ENCODE data around the gene RHOT2. TPM values are rescaled to one million over a fixed set of nuclear protein-coding genes. Genes with fewer than 3 reads are reported as not detected.

RHOT2 gene
- total and polyA plus RNA-seq, 7 experiments from 2014 or later = 32.7 to 232 (median 177) TPM

DNA sequence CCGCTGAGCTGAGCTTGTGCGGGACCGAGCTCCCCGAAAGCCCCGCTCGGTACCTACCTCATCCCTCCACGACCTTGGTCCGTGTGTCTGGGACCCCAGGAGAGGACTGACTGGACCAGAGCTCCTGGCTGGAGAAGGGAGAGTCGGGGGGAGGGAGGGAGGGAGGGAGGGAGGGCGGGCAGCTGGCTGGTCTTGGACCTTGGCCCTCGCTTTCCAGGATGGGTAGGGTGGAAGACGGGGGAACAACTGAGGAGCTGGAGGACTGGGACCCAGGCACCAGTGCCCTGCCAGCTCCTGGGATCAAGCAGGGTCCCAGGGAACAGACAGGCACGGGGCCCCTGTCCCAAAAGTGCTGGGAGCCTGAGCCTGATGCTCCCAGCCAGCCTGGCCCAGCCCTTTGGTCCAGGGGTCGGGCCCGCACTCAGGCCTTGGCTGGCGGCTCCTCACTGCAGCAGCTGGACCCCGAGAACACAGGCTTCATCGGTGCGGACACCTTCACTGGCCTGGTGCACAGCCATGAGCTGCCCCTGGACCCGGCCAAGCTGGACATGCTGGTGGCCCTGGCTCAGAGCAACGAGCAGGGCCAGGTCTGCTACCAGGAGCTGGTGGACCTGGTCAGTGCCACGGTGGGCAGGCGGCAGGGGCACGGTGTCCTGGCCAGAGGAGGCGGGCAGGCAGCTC lies 8.1 kb downstream of the RHOT2 start:
- ATAC-seq (no peak), DNase-seq (no peak)
- Histone ChIP-seq H3K4me1 (ENCODE audit: control insufficient read depth in 2 of 2, insufficient read depth in 2 of 2, low read length in 2 of 2) (peaks cover 1 to 4% of the 10 kb centered on the region in 2 donors), H3K4me3 (ENCODE audit: low read length) (no peak overlapping the region), H3K36me3 (ENCODE audit: control insufficient read depth in 2 of 3, insufficient read depth in 3 of 3, low read length in 3 of 3) (peaks cover 0 to 39% (median 0%) of the 10 kb centered on the region in 3 experiments), H3K9me3 (ENCODE audit: control insufficient read depth in 2 of 3, low read length in 3 of 3) (no peaks in the 10 kb centered on the region), H3K27ac (ENCODE audit: low read depth, low read length) (no peak overlapping the region), H3K27me3 (ENCODE audit: control insufficient read depth in 2 of 2, insufficient read depth in 2 of 2, low read length in 2 of 2) (no peaks in the 10 kb centered on the region)
- H3K36me3 Mint-ChIP-seq = peaks cover 0 to 7% (median 0%) of the 10 kb centered on the region in 5 donors
- H3K27me3 Mint-ChIP-seq = peaks cover 0 to 7% (median 0%) of the 10 kb centered on the region in 5 donors
- peaks cover 0 to 16% (median 6%) of the 10 kb centered on the region in 7 donors for H3K4me1 Mint-ChIP-seq
- no peaks in the 10 kb centered on the region for H3K9me3 Mint-ChIP-seq
- peak overlapping the region in 1 of 10 donors; percentile 60 for H3K4me3 Mint-ChIP-seq
- H3K27ac Mint-ChIP-seq = no peak overlapping the region
- CTCF ChIA-PET = no interaction called here
- POLR2A ChIA-PET = interaction anchor here (0.9 to 3.1 kb wide), 5 partner anchors 8 to 20 kb away, joined by 3 to 12 read pairs (median 3); partner anchors contain the start of genes JMJD8 and RHOT2
- intact Hi-C loops (cut with micrococcal nuclease) = no loop called here

DNA sequence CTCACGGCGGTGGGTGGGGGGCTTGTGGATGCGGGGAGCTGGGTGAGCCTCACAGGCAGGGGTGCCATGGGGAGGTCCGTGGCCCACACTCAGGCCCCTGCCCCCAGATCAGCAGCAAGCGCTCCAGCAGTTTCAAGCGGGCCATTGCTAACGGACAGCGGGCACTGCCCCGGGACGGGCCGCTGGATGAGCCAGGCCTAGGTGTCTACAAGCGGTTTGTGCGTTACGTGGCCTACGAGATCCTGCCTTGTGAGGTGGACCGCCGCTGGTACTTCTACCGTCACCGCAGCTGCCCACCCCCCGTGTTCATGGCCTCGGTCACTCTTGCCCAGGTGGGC lies 8.6 kb downstream of the RHOT2 start:
- peaks cover 0 to 37% (median 0%) of the 10 kb centered on the region in 3 experiments for H3K36me3 ChIP-seq (ENCODE audit: control insufficient read depth in 2 of 3, insufficient read depth in 3 of 3, low read length in 3 of 3)
- ChIA-PET CTCF (no interaction called here), POLR2A (interaction anchor here (0.7 to 3.1 kb wide), 5 partner anchors 8 to 53 kb away, joined by 3 to 12 read pairs (median 3); partner anchors contain the start of gene RHOT2)
- DNase-seq (no peak), ATAC-seq (no peak)
- peaks cover 5 to 6% of the 10 kb centered on the region in 2 donors for H3K4me1 ChIP-seq (ENCODE audit: control insufficient read depth in 2 of 2, insufficient read depth in 2 of 2, low read length in 2 of 2)
- Mint-ChIP-seq H3K36me3 (peaks cover 0 to 5% (median 0%) of the 10 kb centered on the region in 5 donors), H3K27me3 (peaks cover 0 to 7% (median 0%) of the 10 kb centered on the region in 5 donors), H3K4me3 (peak overlapping the region in 3 of 10 donors; percentile 17 to 60 (median 41)), H3K27ac (no peak overlapping the region), H3K9me3 (no peaks in the 10 kb centered on the region), H3K4me1 (peaks cover 3 to 21% (median 12%) of the 10 kb centered on the region in 7 donors)
- H3K9me3 ChIP-seq (ENCODE audit: control insufficient read depth in 2 of 3, low read length in 3 of 3) = no peaks in the 10 kb centered on the region
- H3K27ac ChIP-seq (ENCODE audit: low read depth, low read length) = no peak overlapping the region
- no peaks in the 10 kb centered on the region for H3K27me3 ChIP-seq (ENCODE audit: control insufficient read depth in 2 of 2, insufficient read depth in 2 of 2, low read length in 2 of 2)
- intact Hi-C loops (cut with micrococcal nuclease) = no loop called here
- H3K4me3 ChIP-seq (ENCODE audit: low read length) = no peak overlapping the region

DNA sequence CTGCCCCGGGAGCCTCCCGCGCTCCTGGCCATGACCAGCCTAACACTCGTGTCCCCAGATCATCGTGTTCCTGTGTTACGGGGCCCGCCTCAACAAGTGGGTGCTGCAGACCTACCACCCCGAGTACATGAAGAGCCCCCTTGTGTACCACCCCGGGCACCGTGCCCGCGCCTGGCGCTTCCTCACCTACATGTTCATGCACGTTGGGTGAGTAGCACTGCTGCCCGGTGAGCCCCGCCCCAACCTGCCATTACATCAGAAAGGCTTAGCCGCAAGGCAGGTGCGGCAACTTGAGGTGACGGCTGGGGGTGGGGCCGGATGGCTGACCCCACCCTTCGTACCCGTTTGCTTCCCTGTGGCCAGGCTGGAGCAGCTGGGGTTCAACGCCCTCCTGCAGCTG lies 9.0 kb downstream of the RHOT2 start:
- H3K36me3 ChIP-seq (ENCODE audit: control insufficient read depth in 2 of 3, insufficient read depth in 3 of 3, low read length in 3 of 3) = peaks cover 0 to 37% (median 0%) of the 10 kb centered on the region in 3 experiments
- no peak for ATAC-seq
- H3K27me3 Mint-ChIP-seq = peaks cover 0 to 7% (median 0%) of the 10 kb centered on the region in 5 donors
- H3K27me3 ChIP-seq (ENCODE audit: control insufficient read depth in 2 of 2, insufficient read depth in 2 of 2, low read length in 2 of 2) = no peaks in the 10 kb centered on the region
- no peak overlapping the region for H3K27ac ChIP-seq (ENCODE audit: low read depth, low read length)
- ChIA-PET CTCF (no interaction called here), POLR2A (interaction anchor here (0.7 to 3.1 kb wide), 4 partner anchors 9 to 53 kb away, joined by 3 to 12 read pairs (median 4); partner anchors contain the start of gene RHOT2)
- peaks cover 5 to 10% of the 10 kb centered on the region in 2 donors for H3K4me1 ChIP-seq (ENCODE audit: control insufficient read depth in 2 of 2, insufficient read depth in 2 of 2, low read length in 2 of 2)
- peaks cover 5 to 25% (median 14%) of the 10 kb centered on the region in 7 donors for H3K4me1 Mint-ChIP-seq
- peak in 1 of 9 donors; percentile 61 for DNase-seq
- H3K4me3 ChIP-seq (ENCODE audit: low read length) = no peak overlapping the region
- H3K9me3 ChIP-seq (ENCODE audit: control insufficient read depth in 2 of 3, low read length in 3 of 3) = no peaks in the 10 kb centered on the region
- no peaks in the 10 kb centered on the region for H3K9me3 Mint-ChIP-seq
- peak overlapping the region in 5 of 10 donors; percentile 12 to 60 (median 19) for H3K4me3 Mint-ChIP-seq
- intact Hi-C loops (cut with micrococcal nuclease) = no loop called here
- no peak overlapping the region for H3K27ac Mint-ChIP-seq
- H3K36me3 Mint-ChIP-seq = peaks cover 0 to 7% (median 0%) of the 10 kb centered on the region in 5 donors

DNA sequence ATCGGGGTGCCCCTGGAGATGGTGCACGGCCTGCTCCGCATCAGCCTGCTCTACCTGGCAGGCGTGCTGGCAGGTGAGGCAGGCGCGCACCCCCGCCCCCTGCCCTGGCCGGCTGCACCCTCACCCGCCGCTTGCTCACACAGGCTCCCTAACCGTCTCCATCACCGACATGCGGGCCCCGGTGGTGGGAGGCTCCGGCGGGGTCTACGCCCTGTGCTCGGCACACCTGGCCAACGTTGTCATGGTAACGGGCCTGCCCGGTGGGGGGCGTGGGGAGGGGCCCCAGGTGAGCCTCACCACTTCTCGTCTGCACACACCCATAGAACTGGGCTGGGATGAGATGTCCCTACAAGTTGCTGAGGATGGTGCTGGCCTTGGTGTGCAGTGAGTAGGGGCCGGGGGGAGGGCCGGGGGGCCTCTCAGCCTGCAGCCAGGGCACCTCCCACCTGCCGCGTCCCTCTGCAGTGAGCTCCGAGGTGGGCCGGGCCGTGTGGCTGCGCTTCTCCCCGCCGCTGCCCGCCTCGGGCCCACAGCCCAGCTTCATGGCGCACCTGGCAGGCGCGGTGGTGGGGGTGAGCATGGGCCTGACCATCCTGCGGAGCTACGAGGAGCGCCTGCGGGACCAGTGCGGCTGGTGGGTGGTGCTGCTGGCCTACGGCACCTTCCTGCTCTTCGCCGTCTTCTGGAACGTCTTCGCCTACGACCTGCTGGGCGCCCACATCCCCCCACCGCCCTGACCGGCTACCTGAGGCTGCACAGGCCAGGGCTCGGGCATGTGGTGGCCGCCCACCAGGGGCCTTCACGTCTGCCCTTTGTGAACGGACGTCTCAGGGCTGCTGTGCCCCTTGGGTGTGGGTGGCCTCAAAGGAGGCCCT lies 9.6 kb downstream of the RHOT2 start:
- DNase-seq = no peak
- peaks cover 8 to 30% (median 21%) of the 10 kb centered on the region in 7 donors for H3K4me1 Mint-ChIP-seq
- H3K27ac ChIP-seq (ENCODE audit: low read depth, low read length) = no peak overlapping the region
- peaks cover 5 to 10% of the 10 kb centered on the region in 2 donors for H3K4me1 ChIP-seq (ENCODE audit: control insufficient read depth in 2 of 2, insufficient read depth in 2 of 2, low read length in 2 of 2)
- ChIA-PET POLR2A (interaction anchor here (0.7 to 3.1 kb wide), 5 partner anchors 9 to 52 kb away, joined by 3 to 12 read pairs (median 4); partner anchors contain the start of gene RHOT2), CTCF (no interaction called here)
- H3K27me3 Mint-ChIP-seq = peaks cover 0 to 7% (median 0%) of the 10 kb centered on the region in 5 donors
- no peaks in the 10 kb centered on the region for H3K27me3 ChIP-seq (ENCODE audit: control insufficient read depth in 2 of 2, insufficient read depth in 2 of 2, low read length in 2 of 2)
- H3K4me3 ChIP-seq (ENCODE audit: low read length) = no peak overlapping the region
- intact Hi-C loops (cut with micrococcal nuclease) = loop anchor here in 1 of 2 donors (2.0 kb wide), 1 partner anchor 17 kb away; no protein-coding TSS in a partner anchor
- H3K36me3 Mint-ChIP-seq = peaks cover 0 to 11% (median 0%) of the 10 kb centered on the region in 5 donors
- ATAC-seq = no peak
- peaks cover 0 to 37% (median 2%) of the 10 kb centered on the region in 3 experiments for H3K36me3 ChIP-seq (ENCODE audit: control insufficient read depth in 2 of 3, insufficient read depth in 3 of 3, low read length in 3 of 3)
- no peaks in the 10 kb centered on the region for H3K9me3 ChIP-seq (ENCODE audit: control insufficient read depth in 2 of 3, low read length in 3 of 3)
- no peak overlapping the region for H3K27ac Mint-ChIP-seq
- H3K4me3 Mint-ChIP-seq = peak overlapping the region in 4 of 10 donors; percentile 19 to 60 (median 40)
- H3K9me3 Mint-ChIP-seq = no peaks in the 10 kb centered on the region

DNA sequence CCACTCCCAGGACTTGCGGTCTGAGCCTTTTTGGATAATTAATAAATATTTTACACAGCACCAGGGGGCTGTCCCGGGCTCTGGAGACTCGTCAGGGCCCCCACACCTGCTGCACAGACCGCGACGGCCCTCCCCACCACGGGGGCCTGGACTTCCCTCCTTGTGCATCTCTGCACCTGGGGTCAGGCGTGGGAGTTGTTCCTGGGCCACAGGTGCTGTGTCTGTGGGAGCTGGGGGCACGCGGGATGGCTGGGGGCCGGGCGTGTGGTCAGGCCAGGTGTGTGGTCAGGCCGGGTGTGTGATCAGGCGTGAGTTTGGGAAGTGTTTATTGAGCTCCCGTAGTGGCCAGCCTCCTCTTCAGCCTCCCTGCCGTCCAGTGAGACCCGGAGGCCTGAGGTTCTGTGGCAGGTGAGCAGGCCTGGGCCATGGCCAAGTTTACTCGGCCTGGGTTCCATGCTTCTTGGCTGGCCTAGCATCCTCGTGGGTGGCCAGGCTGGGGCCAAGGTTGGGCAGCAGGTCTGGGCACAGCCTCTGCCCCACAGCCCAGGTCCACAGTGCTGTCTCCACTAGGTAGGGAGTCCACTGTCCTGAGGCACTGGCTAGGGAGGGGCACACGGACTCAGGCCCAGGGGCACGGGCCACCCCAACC lies 10.4 kb downstream of the RHOT2 start:
- Histone ChIP-seq H3K27ac (ENCODE audit: low read depth, low read length) (no peak overlapping the region), H3K27me3 (ENCODE audit: control insufficient read depth in 2 of 2, insufficient read depth in 2 of 2, low read length in 2 of 2) (no peaks in the 10 kb centered on the region), H3K36me3 (ENCODE audit: control insufficient read depth in 2 of 3, insufficient read depth in 3 of 3, low read length in 3 of 3) (peaks cover 0 to 36% (median 9%) of the 10 kb centered on the region in 3 experiments), H3K4me3 (ENCODE audit: low read length) (no peak overlapping the region), H3K9me3 (ENCODE audit: control insufficient read depth in 2 of 3, low read length in 3 of 3) (no peaks in the 10 kb centered on the region), H3K4me1 (ENCODE audit: control insufficient read depth in 2 of 2, insufficient read depth in 2 of 2, low read length in 2 of 2) (peaks cover 5 to 14% of the 10 kb centered on the region in 2 donors)
- no peaks in the 10 kb centered on the region for H3K9me3 Mint-ChIP-seq
- peaks cover 0 to 9% (median 0%) of the 10 kb centered on the region in 5 donors for H3K36me3 Mint-ChIP-seq
- no peak overlapping the region for H3K27ac Mint-ChIP-seq
- no peak for DNase-seq
- peaks cover 0 to 7% (median 0%) of the 10 kb centered on the region in 5 donors for H3K27me3 Mint-ChIP-seq
- peak overlapping the region in 3 of 10 donors; percentile 19 to 89 (median 84) for H3K4me3 Mint-ChIP-seq
- H3K4me1 Mint-ChIP-seq = peaks cover 10 to 33% (median 23%) of the 10 kb centered on the region in 7 donors
- POLR2A ChIA-PET = interaction anchor here (0.7 to 2.1 kb wide), 4 partner anchors 10 to 29 kb away, joined by 3 to 11 read pairs (median 4); partner anchors contain the start of genes RHOT2, WDR24 and WDR90
- CTCF ChIA-PET = no interaction called here
- no peak for ATAC-seq
- intact Hi-C loops (cut with micrococcal nuclease) = loop anchor here in 1 of 2 donors (2.0 kb wide), 1 partner anchor 18 kb away; no protein-coding TSS in a partner anchor

Data from naive thymus-derived CD4-positive, alpha-beta T cell (primary cell).